Adipocyte (in vitro differentiated cells): ENCODE measurements around the gene OSGEPL1.

ENCODE experiments used
- DNase-seq: peaks from one replicate; pipeline ENCODE4 v3.0.0-alpha.2; 2015; ENCODE audit warnings: low read depth
- H3K27me3 ChIP-seq: replicated peaks from 2 replicates; pipeline ENCODE4 v1.7.0; 2013; ENCODE audit warnings: mild to moderate bottlenecking, low read length, moderate library complexity; ENCODE audit not compliant: control insufficient read depth, insufficient read depth
- H3K36me3 ChIP-seq: 2 replicates; pipeline ENCODE4 v1.7.0; 2013; ENCODE audit warnings: low read length, mild to moderate bottlenecking, moderate library complexity; ENCODE audit not compliant: control insufficient read depth, insufficient read depth, severe bottlenecking
- H3K4me1 ChIP-seq: 2 replicates; pipeline ENCODE4 v1.7.0; 2013; ENCODE audit warnings: mild to moderate bottlenecking, low read length, moderate library complexity; ENCODE audit not compliant: control insufficient read depth, insufficient read depth
- H3K4me3 ChIP-seq: 2 replicates; pipeline ENCODE4 v1.7.0; 2013; ENCODE audit warnings: mild to moderate bottlenecking, low read length, moderate library complexity
- H3K9ac ChIP-seq: 2 replicates; pipeline ENCODE4 v1.7.0; 2013; ENCODE audit warnings: mild to moderate bottlenecking, low read length, moderate library complexity
- H3K9me3 ChIP-seq: 2 replicates; pipeline ENCODE4 v1.7.0; 2013; ENCODE audit warnings: mild to moderate bottlenecking, low read length, moderate library complexity; ENCODE audit not compliant: control insufficient read depth

OSGEPL1 gene, protein sequence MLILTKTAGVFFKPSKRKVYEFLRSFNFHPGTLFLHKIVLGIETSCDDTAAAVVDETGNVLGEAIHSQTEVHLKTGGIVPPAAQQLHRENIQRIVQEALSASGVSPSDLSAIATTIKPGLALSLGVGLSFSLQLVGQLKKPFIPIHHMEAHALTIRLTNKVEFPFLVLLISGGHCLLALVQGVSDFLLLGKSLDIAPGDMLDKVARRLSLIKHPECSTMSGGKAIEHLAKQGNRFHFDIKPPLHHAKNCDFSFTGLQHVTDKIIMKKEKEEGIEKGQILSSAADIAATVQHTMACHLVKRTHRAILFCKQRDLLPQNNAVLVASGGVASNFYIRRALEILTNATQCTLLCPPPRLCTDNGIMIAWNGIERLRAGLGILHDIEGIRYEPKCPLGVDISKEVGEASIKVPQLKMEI

DNA sequence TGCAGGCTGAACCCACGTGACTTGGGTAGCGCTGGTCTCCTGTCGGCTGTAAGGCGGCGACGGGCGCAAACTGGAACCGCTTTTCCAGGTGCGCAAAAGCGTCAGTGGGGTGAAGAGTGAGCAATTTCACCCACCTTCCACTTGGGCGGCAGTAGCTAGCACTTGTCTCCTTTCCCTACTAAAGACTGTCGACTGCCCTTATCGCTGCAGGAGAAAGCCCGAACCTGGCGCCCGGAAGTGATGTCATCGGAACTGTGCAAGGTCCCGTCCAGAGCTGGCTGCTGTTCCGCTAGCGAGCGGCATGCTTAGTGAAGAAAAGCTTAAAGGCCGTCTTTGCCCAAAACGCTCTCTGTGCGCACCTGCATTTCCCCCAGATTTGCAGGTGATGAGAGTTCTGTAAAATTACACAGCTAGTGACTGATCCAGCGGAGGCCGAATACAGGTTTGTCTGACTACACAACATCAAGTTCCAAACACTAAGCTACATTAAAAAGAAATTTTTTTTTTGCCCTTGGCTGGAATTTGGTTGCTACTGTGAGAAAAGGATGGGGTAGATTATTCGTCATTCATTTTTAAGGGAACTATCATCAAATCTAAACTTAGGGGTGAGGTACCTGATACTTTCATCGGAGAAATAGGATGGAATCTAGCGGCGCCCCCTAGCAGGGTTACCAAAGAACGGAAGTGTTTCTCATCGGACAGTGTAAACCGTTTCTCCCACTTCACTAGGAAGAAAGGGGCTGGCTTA lies at the start of gene OSGEPL1:
Gene OSGEPL1 (minus strand): TSS at position 242 of the 748 bp plus-strand sequence. CDS start 1,152 bp downstream, outside the sequence.
- H3K9me3 ChIP-seq: no peaks in the 10 kb centered on the region
- no peaks in the 10 kb centered on the region for H3K27me3 ChIP-seq
- H3K9ac ChIP-seq: peak within 1 kb of the TSS; percentile 86
- peak within 1 kb of the TSS; percentile 98 for H3K4me3 ChIP-seq
- peak; percentile 94 for DNase-seq
- peaks cover 18% of the 10 kb centered on the region for H3K4me1 ChIP-seq
- peaks cover 14% of the 10 kb centered on the region for H3K36me3 ChIP-seq

DNA sequence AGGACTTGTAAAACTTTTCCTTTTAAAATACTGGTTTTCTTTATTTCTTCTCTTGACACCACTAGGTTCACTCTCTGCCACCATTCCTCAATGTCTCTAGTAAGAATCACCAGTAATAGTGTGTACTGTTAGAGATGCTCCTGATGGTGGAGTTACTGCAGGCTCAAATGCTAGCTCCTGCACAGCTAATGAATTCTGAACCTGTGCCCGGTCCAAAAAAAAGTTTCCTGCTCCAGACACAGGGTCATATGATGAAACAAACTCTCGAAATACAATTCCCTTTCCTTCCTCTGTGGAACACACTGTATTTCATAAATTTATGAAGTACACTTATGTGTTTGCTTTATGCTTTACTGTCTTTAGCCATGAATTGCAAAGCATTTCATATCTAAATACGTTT lies 40.8 kb upstream of the OSGEPL1 start:
- Histone ChIP-seq H3K27me3 (no peaks in the 10 kb centered on the region), H3K4me1 (peaks cover 27% of the 10 kb centered on the region), H3K36me3 (peaks cover 41% of the 10 kb centered on the region), H3K9me3 (no peaks in the 10 kb centered on the region), H3K4me3 (no peak overlapping the region), H3K9ac (no peak overlapping the region)
- DNase-seq: no peak

DNA sequence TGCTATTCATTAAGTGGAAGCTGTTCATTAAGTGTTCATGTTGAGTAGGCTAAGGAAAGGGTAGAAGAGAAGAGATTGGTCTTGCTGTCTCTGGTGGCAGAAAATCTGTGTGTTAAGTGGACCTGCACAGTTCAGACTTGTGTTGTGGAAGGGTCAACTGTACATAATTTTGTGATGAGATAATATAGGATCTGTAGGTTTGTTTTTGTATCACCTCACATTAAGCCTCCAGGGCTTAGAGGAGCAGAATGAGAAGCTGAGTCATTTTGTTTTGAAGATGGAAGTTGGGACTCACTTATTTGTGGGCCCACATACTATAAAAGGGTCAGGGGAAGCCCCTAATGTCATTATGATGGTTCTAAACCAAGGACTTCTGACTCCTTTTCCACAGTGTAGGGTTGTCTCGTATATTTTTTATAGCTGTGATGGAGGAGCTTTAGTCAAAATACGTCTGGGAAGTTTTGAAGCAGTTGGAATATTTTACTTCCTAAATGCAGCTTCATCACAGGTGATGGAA lies 39.9 kb upstream of the OSGEPL1 start:
- no peaks in the 10 kb centered on the region for H3K9me3 ChIP-seq
- H3K27me3 ChIP-seq: no peaks in the 10 kb centered on the region
- H3K4me1 ChIP-seq: peaks cover 31% of the 10 kb centered on the region
- no peak overlapping the region for H3K4me3 ChIP-seq
- peaks cover 39% of the 10 kb centered on the region for H3K36me3 ChIP-seq
- no peak for DNase-seq
- H3K9ac ChIP-seq: no peak overlapping the region

DNA sequence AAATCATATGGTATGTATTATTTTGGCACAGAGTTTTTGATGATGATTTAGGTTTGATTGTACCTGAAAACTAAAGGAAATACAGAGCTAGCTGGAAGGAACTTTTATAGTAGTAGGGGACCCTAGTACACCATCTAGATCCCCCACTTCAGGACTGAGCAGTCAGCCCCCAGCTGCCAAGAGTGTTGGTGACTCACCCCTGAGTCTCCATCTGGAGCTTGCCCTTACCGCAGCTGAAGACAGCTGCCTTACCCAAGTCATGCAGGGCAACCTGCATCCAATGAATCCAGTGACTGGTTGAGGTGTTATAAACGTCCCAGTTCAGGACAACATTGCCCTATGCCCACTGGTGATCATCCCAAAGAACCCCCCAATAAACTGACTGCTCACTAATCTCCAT lies 36.9 kb upstream of the OSGEPL1 start:
- Histone ChIP-seq H3K27me3 (no peaks in the 10 kb centered on the region), H3K4me3 (no peak overlapping the region), H3K9me3 (no peaks in the 10 kb centered on the region), H3K9ac (no peak overlapping the region), H3K4me1 (peaks cover 31% of the 10 kb centered on the region), H3K36me3 (peaks cover 43% of the 10 kb centered on the region)
- DNase-seq: peak; percentile 68

DNA sequence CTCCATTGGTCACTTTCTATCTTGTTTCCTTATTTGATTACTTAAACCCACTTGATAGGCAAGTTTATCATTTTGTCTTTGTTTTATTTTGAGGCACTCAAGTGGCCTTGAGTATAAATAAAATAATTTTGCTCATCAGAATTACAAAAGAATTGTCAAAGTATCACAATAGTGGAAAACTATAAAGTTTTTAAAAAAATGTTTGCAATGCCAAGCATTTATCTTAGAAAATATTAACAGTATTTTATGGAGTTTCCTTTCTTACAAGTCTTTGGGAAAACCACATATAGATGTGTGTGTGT lies 36.4 kb upstream of the OSGEPL1 start:
- H3K27me3 ChIP-seq: no peaks in the 10 kb centered on the region
- H3K9me3 ChIP-seq: no peaks in the 10 kb centered on the region
- peaks cover 28% of the 10 kb centered on the region for H3K4me1 ChIP-seq
- H3K4me3 ChIP-seq: no peak overlapping the region
- no peak for DNase-seq
- H3K9ac ChIP-seq: no peak overlapping the region
- peaks cover 45% of the 10 kb centered on the region for H3K36me3 ChIP-seq

DNA sequence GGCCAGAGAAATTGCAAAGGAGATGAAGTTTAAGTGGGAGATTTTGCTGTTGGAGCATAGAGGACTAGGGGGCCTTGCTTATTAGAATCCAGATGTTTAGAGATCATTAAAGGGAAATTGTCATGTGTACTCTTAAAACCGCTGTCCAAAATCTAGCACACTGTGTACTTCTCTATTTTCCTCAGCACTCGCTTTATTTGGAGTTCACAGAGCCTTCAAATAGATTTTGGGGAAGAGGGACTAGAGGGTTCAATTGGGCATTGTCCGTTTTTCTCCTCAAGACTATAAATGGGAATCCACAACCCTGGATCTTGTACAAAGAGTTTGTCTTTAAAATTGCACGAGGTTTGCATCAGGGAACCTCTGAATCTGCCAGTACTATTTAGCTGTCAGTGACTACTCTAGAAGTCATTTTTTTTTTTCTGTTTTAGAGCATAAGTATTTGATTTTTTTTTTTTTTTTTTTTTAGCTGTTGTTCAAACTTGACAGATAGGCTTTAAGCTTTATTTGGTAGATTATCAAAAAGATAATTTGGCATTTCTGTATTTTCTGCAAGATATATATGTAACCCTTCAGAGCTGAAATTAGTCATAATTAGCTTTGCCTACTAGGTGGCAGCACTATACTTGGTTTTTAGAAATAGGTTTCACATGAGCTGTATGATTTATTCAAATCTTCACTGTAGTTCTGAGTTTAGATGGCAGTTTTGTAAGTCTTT lies 35.9 kb upstream of the OSGEPL1 start:
- peaks cover 23% of the 10 kb centered on the region for H3K4me1 ChIP-seq
- no peak overlapping the region for H3K4me3 ChIP-seq
- peaks cover 50% of the 10 kb centered on the region for H3K36me3 ChIP-seq
- H3K9ac ChIP-seq: peak overlapping the region; percentile 18
- no peaks in the 10 kb centered on the region for H3K27me3 ChIP-seq
- H3K9me3 ChIP-seq: no peaks in the 10 kb centered on the region
- peak; percentile 85 for DNase-seq

DNA sequence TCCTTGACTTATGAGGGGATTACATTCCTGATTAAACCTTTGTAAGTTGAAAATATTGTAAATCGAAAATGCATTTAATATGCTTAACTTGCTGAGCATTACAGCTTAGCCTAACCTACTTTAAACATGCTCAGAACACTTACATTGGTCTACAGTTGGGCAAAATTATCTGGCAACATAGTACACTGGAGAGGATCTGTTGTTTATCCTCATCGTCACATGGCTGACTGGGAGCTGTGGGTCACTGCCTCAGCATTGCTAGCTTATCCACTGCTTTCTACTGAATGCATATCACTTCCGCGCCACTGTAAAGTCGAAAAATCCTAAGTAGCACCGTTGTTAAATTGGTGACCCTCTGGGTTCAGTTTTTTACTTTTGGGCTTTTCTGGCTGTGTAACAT lies 35.3 kb upstream of the OSGEPL1 start:
- peaks cover 20% of the 10 kb centered on the region for H3K4me1 ChIP-seq
- H3K4me3 ChIP-seq: no peak overlapping the region
- no peak for DNase-seq
- no peaks in the 10 kb centered on the region for H3K9me3 ChIP-seq
- peak overlapping the region; percentile 18 for H3K9ac ChIP-seq
- H3K36me3 ChIP-seq: peaks cover 56% of the 10 kb centered on the region
- H3K27me3 ChIP-seq: no peaks in the 10 kb centered on the region

DNA sequence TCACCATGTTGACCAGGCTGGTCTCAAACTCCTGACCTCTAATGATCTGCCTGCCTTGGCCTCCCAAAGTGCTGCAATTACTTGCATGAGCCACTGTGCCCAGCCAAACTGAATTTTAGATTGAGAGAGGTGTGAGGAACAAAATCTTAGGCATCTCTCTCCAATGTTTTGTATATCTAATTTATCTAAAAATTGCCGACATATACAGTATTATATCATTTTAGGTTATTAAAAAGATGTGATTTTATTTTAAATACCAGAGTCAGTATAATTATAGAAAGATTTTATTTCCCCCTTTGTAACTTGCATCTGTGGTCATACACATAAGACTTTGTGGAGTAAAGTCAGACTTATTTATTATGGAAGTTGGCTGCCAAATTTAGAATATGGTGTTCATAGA lies 31.7 kb upstream of the OSGEPL1 start:
- Histone ChIP-seq H3K9ac (no peak overlapping the region), H3K9me3 (no peaks in the 10 kb centered on the region), H3K4me1 (peaks cover 13% of the 10 kb centered on the region), H3K36me3 (peaks cover 53% of the 10 kb centered on the region), H3K4me3 (no peak overlapping the region), H3K27me3 (no peaks in the 10 kb centered on the region)
- DNase-seq: no peak

DNA sequence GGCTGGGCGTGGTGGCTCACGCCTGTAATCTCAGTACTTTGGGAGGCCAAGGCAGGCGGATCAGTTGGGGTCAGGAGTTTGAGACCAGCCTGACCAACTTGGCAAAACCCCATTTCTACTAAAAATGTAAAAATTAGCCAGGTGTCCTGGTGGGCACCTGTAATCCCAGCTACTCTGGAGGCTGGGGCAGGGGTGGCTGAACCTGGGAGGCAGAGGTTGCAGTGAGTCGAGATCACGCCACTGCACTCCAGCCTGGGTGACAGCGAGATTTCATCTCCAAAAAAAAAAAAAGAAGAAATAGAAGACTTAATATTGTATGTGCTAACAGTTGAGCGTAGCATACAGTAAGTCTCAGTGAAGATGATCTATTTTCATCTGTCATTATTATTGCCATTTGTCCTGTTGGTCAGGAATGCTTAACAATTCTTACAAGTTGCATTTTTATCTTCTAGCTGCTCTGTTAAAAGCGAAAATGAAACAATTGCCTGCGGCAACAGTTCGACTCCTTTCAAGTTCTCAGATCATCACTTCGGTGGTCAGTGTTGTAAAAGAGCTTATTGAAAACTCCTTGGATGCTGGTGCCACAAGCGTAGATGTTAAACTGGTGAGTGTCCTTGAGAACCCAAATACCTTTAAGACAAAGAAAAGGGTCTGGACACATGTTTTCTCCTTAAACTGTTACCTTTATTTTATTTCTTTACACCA lies 28.9 kb upstream of the OSGEPL1 start:
- Histone ChIP-seq H3K4me3 (no peak overlapping the region), H3K27me3 (no peaks in the 10 kb centered on the region), H3K9ac (no peak overlapping the region), H3K4me1 (no peaks in the 10 kb centered on the region), H3K9me3 (no peaks in the 10 kb centered on the region), H3K36me3 (peaks cover 57% of the 10 kb centered on the region)
- no peak for DNase-seq

DNA sequence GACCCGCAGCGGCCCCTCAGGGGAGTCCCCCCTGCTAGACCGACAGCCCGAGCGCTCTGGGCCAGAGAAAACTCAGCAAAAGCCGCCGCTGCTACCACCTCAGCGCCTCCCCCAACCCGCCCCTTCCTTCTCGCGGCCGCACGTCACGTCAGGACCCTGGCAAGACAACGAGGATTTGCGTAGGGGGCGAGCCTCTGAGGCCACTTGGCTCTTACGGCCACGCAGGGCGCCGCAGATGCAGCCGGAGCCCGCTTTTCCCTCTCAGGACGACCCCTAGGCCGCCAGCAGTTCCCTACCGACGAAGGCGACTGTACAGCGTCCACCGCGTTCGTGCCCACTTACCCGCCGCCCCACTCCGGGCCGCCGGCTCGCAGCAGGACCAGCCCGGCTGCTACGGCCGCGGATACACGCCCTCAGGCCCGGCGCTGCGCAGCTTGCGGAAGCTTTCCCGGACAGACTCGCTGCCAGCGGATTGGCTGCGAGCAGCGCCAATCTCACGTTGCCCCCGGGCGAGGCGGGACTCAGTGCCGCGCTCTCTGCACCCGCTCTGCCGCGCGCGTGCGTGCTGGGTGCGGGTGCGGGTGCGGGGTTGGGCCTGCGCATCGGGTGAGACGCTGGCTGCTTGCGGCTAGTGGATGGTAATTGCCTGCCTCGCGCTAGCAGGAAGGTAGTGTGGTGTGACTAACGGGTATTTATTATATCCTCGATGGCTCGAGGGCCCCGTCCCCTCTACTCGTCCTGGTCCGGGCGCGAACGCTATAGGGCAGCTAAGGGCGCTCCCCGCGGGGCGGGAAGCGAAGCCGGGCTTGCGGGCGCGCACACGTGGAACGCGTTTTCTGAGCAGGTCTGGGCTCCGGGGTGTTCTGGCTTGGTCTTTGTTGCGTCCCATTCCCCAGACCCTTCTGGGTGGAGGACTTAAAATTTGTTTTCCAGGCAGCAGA lies 21.6 kb upstream of the OSGEPL1 start, which contains the start of the genes ORMDL1 and PMS1:
Gene ORMDL1 (minus strand): TSS at position 413 of the 941 bp plus-strand sequence. CDS start 1,744 bp downstream, outside the sequence.
Gene PMS1 (plus strand): TSS at position 524 of the 941 bp plus-strand sequence. CDS start 7,360 bp downstream, outside the sequence.
- H3K9me3 ChIP-seq: no peaks in the 10 kb centered on the region
- peak within 1 kb of the TSS; percentile 98 for H3K9ac ChIP-seq
- H3K36me3 ChIP-seq: peaks cover 35% of the 10 kb centered on the region
- H3K4me1 ChIP-seq: peaks cover 18% of the 10 kb centered on the region
- DNase-seq: peak; percentile 99
- peak within 1 kb of the TSS; percentile 95 for H3K4me3 ChIP-seq
- no peaks in the 10 kb centered on the region for H3K27me3 ChIP-seq
